Measurements from ENCODE around the gene GLB1L2.

The GLB1L2 gene

GRCh38 chr11:134293119-134294113, 38.4 kb upstream of the GLB1L2 start:
- no peak for TF ChIP-seq CTCF (IDR thresholded peaks at IDR 0.05; ENCODE audit: insufficient read depth, low read length, poor library complexity, severe bottlenecking)
- H3K27me3 ChIP-seq (replicated peaks; ENCODE audit: control insufficient read depth, insufficient read depth, low read length), result no peaks in the 10 kb centered on the region; the same call in none of the 2 replicates
- H3K4me3 ChIP-seq (replicated peaks; ENCODE audit: low read depth, low read length), result no peak overlapping the region
- H3K36me3 ChIP-seq (ENCODE audit: control insufficient read depth, insufficient read depth, low read length), result no peaks in the 10 kb centered on the region
- DNase-seq (ENCODE audit: extremely low read depth, insufficient read length), result no peak

GRCh38 chr11:134294664-134295063, 37.1 kb upstream of the GLB1L2 start:
- H3K36me3 ChIP-seq (ENCODE audit: control insufficient read depth, insufficient read depth, low read length), result no peaks in the 10 kb centered on the region
- no peak for TF ChIP-seq CTCF (IDR thresholded peaks at IDR 0.05; ENCODE audit: insufficient read depth, low read length, poor library complexity, severe bottlenecking)
- no peaks in the 10 kb centered on the region; the same call in none of the 2 replicates for H3K27me3 ChIP-seq (replicated peaks; ENCODE audit: control insufficient read depth, insufficient read depth, low read length)
- DNase-seq (ENCODE audit: extremely low read depth, insufficient read length), result no peak
- no peak overlapping the region for H3K4me3 ChIP-seq (replicated peaks; ENCODE audit: low read depth, low read length)

- DNase-seq (ENCODE audit: extremely low read depth, insufficient read length), result no peak
- no peaks in the 10 kb centered on the region for H3K27me3 ChIP-seq (replicated peaks; ENCODE audit: control insufficient read depth, insufficient read depth, low read length)
- no peak overlapping the region for H3K4me3 ChIP-seq (replicated peaks; ENCODE audit: low read depth, low read length)
- no peaks in the 10 kb centered on the region for H3K36me3 ChIP-seq (ENCODE audit: control insufficient read depth, insufficient read depth, low read length)
- no peak for TF ChIP-seq CTCF (IDR thresholded peaks at IDR 0.05; ENCODE audit: insufficient read depth, low read length, poor library complexity, severe bottlenecking)
These were observed 19.6 kb upstream of the GLB1L2 start for GRCh38 chr11:134312223-134312622.

GRCh38 chr11:134312807-134313206, 19.0 kb upstream of the GLB1L2 start:
- no peaks in the 10 kb centered on the region for H3K36me3 ChIP-seq (ENCODE audit: control insufficient read depth, insufficient read depth, low read length)
- no peak for TF ChIP-seq CTCF (IDR thresholded peaks at IDR 0.05; ENCODE audit: insufficient read depth, low read length, poor library complexity, severe bottlenecking)

DNA sequence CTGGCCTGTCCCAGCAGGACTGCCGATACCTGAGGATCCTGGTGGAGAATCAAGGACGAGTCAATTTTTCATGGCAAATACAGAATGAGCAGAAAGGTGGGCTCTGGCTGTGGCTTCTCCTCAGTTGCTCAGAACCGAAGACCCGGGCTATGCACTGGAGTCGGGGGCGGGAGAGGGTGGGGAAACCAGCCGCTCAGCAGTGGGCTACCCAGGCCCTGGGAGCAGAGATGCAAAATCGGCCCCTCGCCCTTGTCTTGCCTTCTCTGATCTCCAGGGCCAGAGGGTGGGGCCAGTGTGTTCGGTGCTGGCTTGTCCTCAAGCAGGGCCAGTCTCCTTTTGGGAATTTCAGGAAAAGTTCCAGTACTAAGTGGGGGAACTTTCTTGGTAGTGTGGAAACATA, 18.4 kb upstream of the GLB1L2 start:
- H3K4me3 ChIP-seq (replicated peaks; ENCODE audit: low read depth, low read length), result no peak overlapping the region
- no peaks in the 10 kb centered on the region for H3K36me3 ChIP-seq (ENCODE audit: control insufficient read depth, insufficient read depth, low read length)
- no peaks in the 10 kb centered on the region for H3K27me3 ChIP-seq (replicated peaks; ENCODE audit: control insufficient read depth, insufficient read depth, low read length)
- TF ChIP-seq CTCF (IDR thresholded peaks at IDR 0.05; ENCODE audit: insufficient read depth, low read length, poor library complexity, severe bottlenecking), result no peak
- DNase-seq (ENCODE audit: extremely low read depth, insufficient read length), result no peak

More at GRCh38 chr11:134312807-134313206, 19.0 kb upstream of the GLB1L2 start:
- Histone ChIP-seq H3K4me3 (replicated peaks; ENCODE audit: low read depth, low read length) (no peak overlapping the region), H3K27me3 (replicated peaks; ENCODE audit: control insufficient read depth, insufficient read depth, low read length) (no peaks in the 10 kb centered on the region)
- no peak for DNase-seq (ENCODE audit: extremely low read depth, insufficient read length)

Measured in GM06990 (cell line).